ENCODE data around the gene MATN1.

DNA sequence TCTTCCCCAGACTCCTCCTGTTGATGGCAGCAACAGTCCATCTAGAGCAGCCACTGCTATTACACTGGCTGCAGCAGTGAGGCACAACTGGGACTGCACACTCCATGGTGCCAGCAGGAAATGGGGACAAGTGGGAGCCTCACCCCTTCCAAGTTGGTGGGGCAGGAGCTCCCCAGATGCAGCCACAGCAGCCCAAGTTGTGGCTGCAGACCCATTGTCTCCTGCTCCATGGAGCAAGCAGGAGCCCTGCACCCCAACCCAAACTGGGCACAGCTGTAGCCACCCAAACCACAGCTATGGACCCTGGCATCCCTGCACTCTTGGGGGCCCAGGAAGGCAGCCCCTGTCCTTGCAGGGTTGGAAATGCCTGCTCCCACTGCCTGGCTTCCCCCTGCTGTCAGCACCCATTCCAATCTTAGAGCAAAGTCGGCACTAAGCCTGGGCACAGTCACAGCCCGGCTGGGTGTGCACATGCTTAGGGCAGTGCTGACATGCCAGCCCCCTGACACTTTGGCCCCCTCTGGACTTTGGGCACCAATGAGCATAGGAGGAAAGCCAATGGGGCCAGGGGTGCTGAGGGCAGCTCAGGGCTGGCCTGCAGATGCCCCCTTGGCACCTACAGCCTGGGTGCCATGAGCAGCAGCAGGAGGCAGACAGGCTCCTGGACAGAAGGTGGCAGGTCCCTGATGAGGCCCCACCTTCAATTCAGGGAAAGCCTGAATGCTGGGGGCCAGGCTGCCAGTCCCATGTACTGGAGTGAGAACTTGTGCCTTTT lies 44.0 kb downstream of the MATN1 start:
- TF ChIP-seq POLR2A (IDR thresholded peaks at IDR 0.05) (no peak), CTCF (IDR thresholded peaks at IDR 0.05) (no peak)

Data from Peyer's patch (tissue), 4 donors.